ENCODE results near the gene ZFP82. TPM values are rescaled to one million over a fixed set of nuclear protein-coding genes. Genes with fewer than 3 reads are reported as not detected.
A peak's percentile ranks its signal among the peaks of the same experiment; 100 is the strongest.

Gene ZFP82
- total RNA-seq, 2 donors from 2014 or later, result 0.78 to 2.0 TPM

- 86 to 92% methylated on average over 3 of the region's 3 CpGs for WGBS, 2 donors
- H3K27ac ChIP-seq, result no peak overlapping the region
- H3K4me1 ChIP-seq, result no peaks in the 10 kb centered on the region
- H3K4me3 ChIP-seq, result no peak overlapping the region
- intact Hi-C loops (cut with DNase I), result no loop called here
- H3K36me3 ChIP-seq (replicated peaks in 1 of 2; ENCODE audit: insufficient read depth in 1 of 2, low read depth in 2 of 2), result peaks cover 3% of the 10 kb centered on the region in 2 donors
- DNase-seq (no peak), ATAC-seq (no peak)
- no peaks in the 10 kb centered on the region for H3K27me3 ChIP-seq
- H3K9me3 ChIP-seq, result peaks cover 0 to 25% (median 0%) of the 10 kb centered on the region in 3 donors
- TF ChIP-seq POLR2A (IDR thresholded peaks at IDR 0.05), result no peak
- no peak for TF ChIP-seq CTCF (IDR thresholded peaks at IDR 0.05)
Measured at GRCh38 chr19:36398571-36398970, 19.9 kb downstream of the ZFP82 start.

- Histone ChIP-seq H3K27me3 (no peaks in the 10 kb centered on the region), H3K36me3 (replicated peaks in 1 of 2; ENCODE audit: insufficient read depth in 1 of 2, low read depth in 2 of 2) (peaks cover 10% of the 10 kb centered on the region in 2 donors), H3K27ac (no peak overlapping the region), H3K9me3 (peaks cover 3 to 48% (median 3%) of the 10 kb centered on the region in 3 donors), H3K4me3 (no peak overlapping the region), H3K4me1 (no peaks in the 10 kb centered on the region)
- ATAC-seq (no peak), DNase-seq (no peak)
- intact Hi-C loops (cut with DNase I), result no loop called here
- WGBS, 2 donors, result 94 to 99% methylated on average over 11 of the region's 11 CpGs
- TF ChIP-seq CTCF (IDR thresholded peaks at IDR 0.05) (no peak), POLR2A (IDR thresholded peaks at IDR 0.05) (no peak)
Measured at GRCh38 chr19:36392916-36393673, 25.3 kb downstream of the ZFP82 start.

- H3K27me3 ChIP-seq, result no peaks in the 10 kb centered on the region
- no peaks in the 10 kb centered on the region for H3K36me3 ChIP-seq (replicated peaks in 1 of 2; ENCODE audit: insufficient read depth in 1 of 2, low read depth in 2 of 2)
- intact Hi-C loops (cut with DNase I), result no loop called here
- H3K4me1 ChIP-seq, result peaks cover 15% of the 10 kb centered on the region
- peak overlapping the region in 3 of 4 donors; percentile 72 to 94 (median 84) for H3K27ac ChIP-seq
- ATAC-seq (no peak), DNase-seq (no peak)
- TF ChIP-seq POLR2A (IDR thresholded peaks at IDR 0.05), result no peak
- no peak for TF ChIP-seq CTCF (IDR thresholded peaks at IDR 0.05)
- no peaks in the 10 kb centered on the region for H3K9me3 ChIP-seq
- 55 to 59% methylated on average over 10 of the region's 10 CpGs for WGBS, 2 donors
- H3K4me3 ChIP-seq, result peak overlapping the region; percentile 44 to 92
Measured at GRCh38 chr19:36379510-36379819, 39.0 kb downstream of the ZFP82 start.

GRCh38 chr19:36378625-36379509 is 39.6 kb downstream of the ZFP82 start, which contains the start of gene ZFP14:
Gene ZFP14 (minus strand): TSS chr19:36379201. CDS start chr19:36367892, 11,309 bp downstream.
- 2 to 18% methylated on average over 6 to 69 of the region's 69 CpGs for WGBS, 2 donors
- Histone ChIP-seq H3K36me3 (replicated peaks in 1 of 2; ENCODE audit: insufficient read depth in 1 of 2, low read depth in 2 of 2) (no peaks in the 10 kb centered on the region), H3K9me3 (no peaks in the 10 kb centered on the region), H3K4me3 (peak within 1 kb of the TSS; percentile 44 to 92), H3K27me3 (no peaks in the 10 kb centered on the region), H3K4me1 (peaks cover 15% of the 10 kb centered on the region), H3K27ac (peak within 1 kb of the TSS; percentile 45 to 94 (median 78))
- intact Hi-C loops (cut with DNase I), result no loop called here
- peak; percentile 93 to 96 (median 94) for DNase-seq
- peak; percentile 99 for ATAC-seq
- TF ChIP-seq CTCF (IDR thresholded peaks at IDR 0.05) (peak in 4 of 7 experiments; percentile 2 to 23 (median 12)), POLR2A (IDR thresholded peaks at IDR 0.05) (peak; percentile 46 to 87 (median 87))
